Ammon's horn (tissue), 1 donor: ENCODE data around the gene SAMD7.

ENCODE experiments used
- DNase-seq: peaks from one replicate; pipeline ENCODE4 v3.0.0-alpha.2; 2016; ENCODE audit warnings: low spot score

The SAMD7 gene

GRCh38 chr3:169913323-169913722 is 2.0 kb downstream of the SAMD7 start:
- no peak for DNase-seq

GRCh38 chr3:169914321-169914720 is 2.9 kb downstream of the SAMD7 start:
- DNase-seq: no peak

GRCh38 chr3:169923189-169923588 is 11.8 kb downstream of the SAMD7 start:
- no peak for DNase-seq

GRCh38 chr3:169923831-169924230 is 12.5 kb downstream of the SAMD7 start:
- peak; percentile 24 for DNase-seq

- DNase-seq: no peak
Measured at GRCh38 chr3:169929830-169930519, 18.6 kb downstream of the SAMD7 start.

- DNase-seq: no peak
Measured at GRCh38 chr3:169930843-169931242, 19.5 kb downstream of the SAMD7 start.

- DNase-seq: no peak
Measured at GRCh38 chr3:169931747-169932520, 20.6 kb downstream of the SAMD7 start.

- no peak for DNase-seq
Measured at GRCh38 chr3:169939320-169939719, 27.9 kb downstream of the SAMD7 start.

- DNase-seq: no peak
Measured at GRCh38 chr3:169939751-169940150, 28.4 kb downstream of the SAMD7 start.

- DNase-seq: no peak
Measured at GRCh38 chr3:169940470-169941181, 29.3 kb downstream of the SAMD7 start.

GRCh38 chr3:169945313-169945712 is 33.9 kb downstream of the SAMD7 start:
- peak; percentile 18 for DNase-seq

GRCh38 chr3:169946336-169946735 is 35.0 kb downstream of the SAMD7 start:
- no peak for DNase-seq

- no peak for DNase-seq
Measured at GRCh38 chr3:169948559-169949448, 37.4 kb downstream of the SAMD7 start.

- no peak for DNase-seq
Measured at GRCh38 chr3:169952045-169952444, 40.7 kb downstream of the SAMD7 start.

- no peak for DNase-seq
Measured at GRCh38 chr3:169953462-169954141, 42.2 kb downstream of the SAMD7 start.

- DNase-seq: no peak
Measured at GRCh38 chr3:169954142-169954756, 42.9 kb downstream of the SAMD7 start.

- DNase-seq: no peak
Measured at GRCh38 chr3:169955406-169955805, 44.0 kb downstream of the SAMD7 start.

- DNase-seq: no peak
Measured at GRCh38 chr3:169964176-169964575, 52.8 kb downstream of the SAMD7 start.

GRCh38 chr3:169965562-169966427 is 54.4 kb downstream of the SAMD7 start:
- no peak for DNase-seq

- DNase-seq: peak; percentile 95
Measured at GRCh38 chr3:169966428-169966950, 55.1 kb downstream of the SAMD7 start, which contains the start of gene SEC62. Gene SEC62, plus strand, starts transcription at chr3:169966807. Its CDS starts 16 bp downstream, at chr3:169966823.
